OCI-LY1 (cell line): ENCODE results near the gene RASL11A.

ENCODE experiments used
- H2AFZ ChIP-seq: fragments of 200-600 bp; sonication (generic), shearing (Covaris generic); 2 replicates; pipeline ENCODE4 v1.6.0; 2014; ENCODE audit warnings: antibody characterized with exemption, mild to moderate bottlenecking, low read length
- H3F3A ChIP-seq: fragments of 200-600 bp; sonication (generic), shearing (Covaris generic); 2 replicates; pipeline ENCODE4 v1.6.0; 2014; ENCODE audit warnings: mild to moderate bottlenecking, antibody characterized with exemption, low read length, moderate library complexity; ENCODE audit not compliant: insufficient read depth
- H3K27ac ChIP-seq: fragments of 200-600 bp; sonication (generic); 2 replicates; pipeline ENCODE4 v1.5.1; 2014; ENCODE audit warnings: low read length, mixed run types, mild to moderate bottlenecking, low read depth; ENCODE audit not compliant: poor library complexity, severe bottlenecking
- H3K27me3 ChIP-seq: fragments of 200-600 bp; sonication (generic); 2 replicates; pipeline ENCODE4 v1.6.0; 2014; ENCODE audit warnings: antibody characterized with exemption, mild to moderate bottlenecking, low read length, moderate library complexity; ENCODE audit not compliant: insufficient read depth
- H3K36me3 ChIP-seq: fragments of 200-600 bp; sonication (generic); 2 replicates; pipeline ENCODE4 v1.6.1; 2014; ENCODE audit warnings: mild to moderate bottlenecking, antibody characterized with exemption, low read length, moderate library complexity, mixed read lengths; ENCODE audit not compliant: insufficient read depth
- H3K4me1 ChIP-seq: fragments of 200-600 bp; sonication (generic); 2 replicates; pipeline ENCODE4 v1.5.1; 2014; ENCODE audit warnings: mild to moderate bottlenecking, low read length, moderate library complexity; ENCODE audit not compliant: insufficient read depth, severe bottlenecking
- H3K4me2 ChIP-seq: fragments of 200-600 bp; sonication (generic), shearing (Covaris generic); 2 replicates; pipeline ENCODE4 v1.6.1; 2014; ENCODE audit warnings: low read length
- H3K4me3 ChIP-seq: fragments of 200-600 bp; sonication (generic); 2 replicates; pipeline ENCODE4 v1.5.1; 2014; ENCODE audit warnings: low read length, low read depth, mild to moderate bottlenecking, mixed read lengths; ENCODE audit not compliant: poor library complexity, severe bottlenecking
- H3K79me2 ChIP-seq: fragments of 200-600 bp; shearing (Covaris generic); 2 replicates; pipeline ENCODE4 v1.6.1; 2016; ENCODE audit warnings: mixed run types, low read length, mixed read lengths; ENCODE audit not compliant: insufficient read depth
- H3K9ac ChIP-seq: fragments of 200-600 bp; sonication (generic), shearing (Covaris generic); 2 replicates; pipeline ENCODE4 v1.6.1; 2014; ENCODE audit warnings: mild to moderate bottlenecking, low read length, mixed read lengths
- H3K9me2 ChIP-seq: fragments of 200-600 bp; sonication (generic), shearing (Covaris generic); 2 replicates; pipeline ENCODE4 v1.6.1; 2014; ENCODE audit warnings: low read depth, mild to moderate bottlenecking, low read length, mixed read lengths
- H3K9me3 ChIP-seq: fragments of 200-600 bp; shearing (Covaris generic); 2 replicates; pipeline ENCODE4 v1.6.1; 2014; ENCODE audit warnings: low read length, mixed read lengths
- H4K20me1 ChIP-seq: fragments of 200-600 bp; sonication (generic), shearing (Covaris generic); 2 replicates; pipeline ENCODE4 v1.6.0; 2016; ENCODE audit warnings: mild to moderate bottlenecking, low read length; ENCODE audit not compliant: insufficient read depth
- EZH2 ChIP-seq: fragments of 200-600 bp; sonication (generic), shearing (Covaris generic); IDR thresholded peaks from 2 replicates; pipeline ENCODE4 v1.8.0; 2017; ENCODE audit warnings: borderline replicate concordance, mixed run types, mild to moderate bottlenecking, antibody characterized with exemption, low read length, moderate library complexity, mixed read lengths
- TF ChIP-seq, protein P1 (sequence below): fragments of 200-600 bp; sonication (generic), shearing (Covaris generic); IDR thresholded peaks from 2 replicates; pipeline ENCODE4 v1.5.1; 2017; ENCODE audit warnings: mild to moderate bottlenecking, antibody characterized with exemption, low read length, moderate library complexity, mixed read lengths

The RASL11A gene

GRCh38 chr13:27280009-27280656, 9.5 kb downstream of the RASL11A start:
- H3K9me3 ChIP-seq, result no peaks in the 10 kb centered on the region
- H3K4me3 ChIP-seq, result no peak overlapping the region
- no peak overlapping the region for H3K9ac ChIP-seq
- H3K27me3 ChIP-seq, result no peaks in the 10 kb centered on the region
- no peaks in the 10 kb centered on the region for H3K36me3 ChIP-seq
- no peaks in the 10 kb centered on the region for H3F3A ChIP-seq
- no peaks in the 10 kb centered on the region for H3K79me2 ChIP-seq
- no peaks in the 10 kb centered on the region for H3K4me1 ChIP-seq
- H2AFZ ChIP-seq, result no peak overlapping the region
- no peaks in the 10 kb centered on the region for H3K9me2 ChIP-seq
- no peak overlapping the region for H3K27ac ChIP-seq
- H3K4me2 ChIP-seq, result no peak overlapping the region
- no peaks in the 10 kb centered on the region for H4K20me1 ChIP-seq
- no peak for TF ChIP-seq EZH2
- TF ChIP-seq, protein P1, sequence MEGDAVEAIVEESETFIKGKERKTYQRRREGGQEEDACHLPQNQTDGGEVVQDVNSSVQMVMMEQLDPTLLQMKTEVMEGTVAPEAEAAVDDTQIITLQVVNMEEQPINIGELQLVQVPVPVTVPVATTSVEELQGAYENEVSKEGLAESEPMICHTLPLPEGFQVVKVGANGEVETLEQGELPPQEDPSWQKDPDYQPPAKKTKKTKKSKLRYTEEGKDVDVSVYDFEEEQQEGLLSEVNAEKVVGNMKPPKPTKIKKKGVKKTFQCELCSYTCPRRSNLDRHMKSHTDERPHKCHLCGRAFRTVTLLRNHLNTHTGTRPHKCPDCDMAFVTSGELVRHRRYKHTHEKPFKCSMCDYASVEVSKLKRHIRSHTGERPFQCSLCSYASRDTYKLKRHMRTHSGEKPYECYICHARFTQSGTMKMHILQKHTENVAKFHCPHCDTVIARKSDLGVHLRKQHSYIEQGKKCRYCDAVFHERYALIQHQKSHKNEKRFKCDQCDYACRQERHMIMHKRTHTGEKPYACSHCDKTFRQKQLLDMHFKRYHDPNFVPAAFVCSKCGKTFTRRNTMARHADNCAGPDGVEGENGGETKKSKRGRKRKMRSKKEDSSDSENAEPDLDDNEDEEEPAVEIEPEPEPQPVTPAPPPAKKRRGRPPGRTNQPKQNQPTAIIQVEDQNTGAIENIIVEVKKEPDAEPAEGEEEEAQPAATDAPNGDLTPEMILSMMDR, result no peak

GRCh38 chr13:27280841-27281240, 10.2 kb downstream of the RASL11A start:
- no peak overlapping the region for H3K9ac ChIP-seq
- H3K9me2 ChIP-seq, result no peaks in the 10 kb centered on the region
- H3K9me3 ChIP-seq, result no peaks in the 10 kb centered on the region
- no peaks in the 10 kb centered on the region for H3K4me1 ChIP-seq
- no peak overlapping the region for H3K4me2 ChIP-seq
- H3K79me2 ChIP-seq, result no peaks in the 10 kb centered on the region
- no peak overlapping the region for H3K27ac ChIP-seq
- H4K20me1 ChIP-seq, result no peaks in the 10 kb centered on the region
- H2AFZ ChIP-seq, result no peak overlapping the region
- TF ChIP-seq EZH2, result no peak
- TF ChIP-seq, protein P1, result no peak
- no peaks in the 10 kb centered on the region for H3K27me3 ChIP-seq
- H3F3A ChIP-seq, result no peaks in the 10 kb centered on the region
- no peaks in the 10 kb centered on the region for H3K36me3 ChIP-seq
- H3K4me3 ChIP-seq, result no peak overlapping the region

- TF ChIP-seq, protein P1, result no peak
- TF ChIP-seq EZH2, result no peak
- H3F3A ChIP-seq, result no peaks in the 10 kb centered on the region
These were observed 10.8 kb downstream of the RASL11A start for GRCh38 chr13:27281420-27281819.

More at GRCh38 chr13:27281420-27281819, 10.8 kb downstream of the RASL11A start:
- H3K27me3 ChIP-seq, result no peaks in the 10 kb centered on the region
- no peaks in the 10 kb centered on the region for H4K20me1 ChIP-seq
- no peaks in the 10 kb centered on the region for H3K36me3 ChIP-seq
- H3K4me2 ChIP-seq, result no peak overlapping the region
- H3K27ac ChIP-seq, result no peak overlapping the region
- no peaks in the 10 kb centered on the region for H3K9me3 ChIP-seq
- H3K4me1 ChIP-seq, result no peaks in the 10 kb centered on the region
- H3K9me2 ChIP-seq, result no peaks in the 10 kb centered on the region
- no peak overlapping the region for H3K4me3 ChIP-seq
- no peaks in the 10 kb centered on the region for H3K79me2 ChIP-seq
- no peak overlapping the region for H2AFZ ChIP-seq
- no peak overlapping the region for H3K9ac ChIP-seq
